SU-DHL-6 (cell line): ENCODE data around the gene RALB.

Source experiments
- CTCF ChIP-seq: fragments of 200-600 bp; sonication (generic); IDR thresholded peaks from one replicate; pipeline ENCODE4 v1.5.1; 2017; ENCODE audit warnings: antibody characterized with exemption, mild to moderate bottlenecking, low read length, moderate library complexity; ENCODE audit not compliant: insufficient read depth, poor library complexity, severe bottlenecking
- EZH2phosphoT487 ChIP-seq: fragments of 200-600 bp; sonication (generic), shearing (Covaris generic); conservative IDR thresholded peaks from 2 replicates; pipeline ENCODE4 v1.6.1; 2018; ENCODE audit warnings: mild to moderate bottlenecking, antibody characterized with exemption, low read length, moderate library complexity, mixed read lengths

- TF ChIP-seq CTCF: no peak
- no peak for TF ChIP-seq EZH2phosphoT487
Measured at GRCh38 chr2:120255071-120255470, 2.4 kb downstream of the RALB start.
